ENCODE measurements around the gene FARS2. TPM values are rescaled to one million over a fixed set of nuclear protein-coding genes. Genes with fewer than 3 reads are reported as not detected.

FARS2 gene
- total and polyA plus RNA-seq, 9 of the 15 experiments (the other 6 are each of a cell fraction or from before 2014, with no cell fraction given) = 16.5 to 62.2 (median 27.0) TPM

GRCh38 chr6:5345324-5345723 lies 84.0 kb downstream of the FARS2 start (continued):
- TF ChIP-seq CHD7 (IDR thresholded peaks at IDR 0.05; ENCODE audit: low read depth, low read length) = no peak
- no peak for TF ChIP-seq MITF (IDR thresholded peaks at IDR 0.05)
- no peak for TF ChIP-seq ZNF324 (CRISPR knock-in tag; IDR thresholded peaks at IDR 0.05)
- TF ChIP-seq ZBTB8A (IDR thresholded peaks at IDR 0.05; ENCODE audit: partially characterized antibody) = no peak
- no peak for TF ChIP-seq ZNF57 (CRISPR knock-in tag; IDR thresholded peaks at IDR 0.05)
- TF ChIP-seq ZFPM2 (CRISPR knock-in tag; IDR thresholded peaks at IDR 0.05) = no peak
- TF ChIP-seq PURB (CRISPR knock-in tag; IDR thresholded peaks at IDR 0.05; ENCODE audit: low read depth) = no peak
- TF ChIP-seq ZNF398 (CRISPR knock-in tag; IDR thresholded peaks at IDR 0.05) = no peak
- no peak for TF ChIP-seq USF1 (CRISPR knock-in tag; IDR thresholded peaks at IDR 0.05)
- TF ChIP-seq HLTF (IDR thresholded peaks at IDR 0.05) = no peak
- TF ChIP-seq MYBL2 (IDR thresholded peaks at IDR 0.05; ENCODE audit: low read depth) = no peak
- no peak for TF ChIP-seq MYBL2 (CRISPR knock-in tag; IDR thresholded peaks at IDR 0.05; ENCODE audit: borderline replicate concordance)
- no peak for TF ChIP-seq TBP (optimal IDR thresholded peaks at IDR 0.05; ENCODE audit: low read depth, low read length)
